ENCODE measurements around the gene BICC1.

DNA sequence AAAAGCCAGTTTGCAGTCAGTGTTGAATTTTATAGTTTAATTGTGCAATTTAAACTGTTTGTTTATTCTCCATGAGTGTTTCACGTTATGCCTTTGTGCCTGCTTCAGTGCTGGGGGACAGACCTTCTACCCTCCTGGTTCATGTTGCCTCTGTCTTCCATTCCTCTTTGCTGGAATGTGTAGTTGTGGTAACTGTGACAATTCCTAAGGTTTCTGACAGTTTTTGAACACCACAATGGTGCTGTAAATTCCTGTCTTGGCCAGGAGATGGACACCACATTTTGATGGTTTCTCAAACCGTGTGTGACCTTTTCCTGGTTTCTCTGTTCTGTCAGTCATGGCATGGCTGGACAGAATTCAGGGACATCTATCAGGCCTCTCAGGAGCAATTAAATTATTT is 201.7 kb downstream of the BICC1 start:
- TF ChIP-seq, protein P1, sequence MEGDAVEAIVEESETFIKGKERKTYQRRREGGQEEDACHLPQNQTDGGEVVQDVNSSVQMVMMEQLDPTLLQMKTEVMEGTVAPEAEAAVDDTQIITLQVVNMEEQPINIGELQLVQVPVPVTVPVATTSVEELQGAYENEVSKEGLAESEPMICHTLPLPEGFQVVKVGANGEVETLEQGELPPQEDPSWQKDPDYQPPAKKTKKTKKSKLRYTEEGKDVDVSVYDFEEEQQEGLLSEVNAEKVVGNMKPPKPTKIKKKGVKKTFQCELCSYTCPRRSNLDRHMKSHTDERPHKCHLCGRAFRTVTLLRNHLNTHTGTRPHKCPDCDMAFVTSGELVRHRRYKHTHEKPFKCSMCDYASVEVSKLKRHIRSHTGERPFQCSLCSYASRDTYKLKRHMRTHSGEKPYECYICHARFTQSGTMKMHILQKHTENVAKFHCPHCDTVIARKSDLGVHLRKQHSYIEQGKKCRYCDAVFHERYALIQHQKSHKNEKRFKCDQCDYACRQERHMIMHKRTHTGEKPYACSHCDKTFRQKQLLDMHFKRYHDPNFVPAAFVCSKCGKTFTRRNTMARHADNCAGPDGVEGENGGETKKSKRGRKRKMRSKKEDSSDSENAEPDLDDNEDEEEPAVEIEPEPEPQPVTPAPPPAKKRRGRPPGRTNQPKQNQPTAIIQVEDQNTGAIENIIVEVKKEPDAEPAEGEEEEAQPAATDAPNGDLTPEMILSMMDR (optimal IDR thresholded peaks at IDR 0.05 in 1 of 3, IDR thresholded peaks at IDR 0.05 in 1 of 3, conservative IDR thresholded peaks at IDR 0.05 in 1 of 3; ENCODE audit: extremely low read depth in 1 of 3, insufficient read depth in 2 of 3, low read length in 3 of 3), result no peak
- no peak for TF ChIP-seq EZH2 (IDR thresholded peaks at IDR 0.05; ENCODE audit: low read length)

Measured in keratinocyte (primary cell).